Activated CD8-positive, alpha-beta T cell treated with anti-CD3 and anti-CD28 coated beads, Interleukin-2, amount 10 ng/mL, durations not matched to agents 7 days and 5 days (primary cell): ENCODE data around the gene DNAJB14. TPM values are rescaled to one million over a fixed set of nuclear protein-coding genes. Genes with fewer than 3 reads are reported as not detected.

Source experiments
- ATAC-seq: fragments of 150-1000 bp; cut with Tn5 transposase; one replicate; pipeline ENCODE4 v1.10.0; 2021; ENCODE audit warnings: moderate library complexity
- CTCF ChIA-PET: fragments of 350-600 bp; sonication (Branson Sonifier 250); formaldehyde crosslinking; loops from one replicate; lab custom pipeline; 2021; ENCODE audit warnings: antibody characterized with exemption; lab: Charles Lee
- POLR2A ChIA-PET: fragments of 350-600 bp; sonication (Branson Sonifier 250); formaldehyde crosslinking; loops from one replicate; lab custom pipeline; 2021; ENCODE audit warnings: antibody characterized with exemption; lab: Charles Lee
- DNase-seq: peaks from one replicate; pipeline ENCODE4 v3.0.0-alpha.2; 2020
- H3K27ac Mint-ChIP-seq: one replicate; pipeline ENCODE4 v1.8.0; 2021; ENCODE audit warnings: mild to moderate bottlenecking, mixed read lengths
- H3K27me3 Mint-ChIP-seq: one replicate; pipeline ENCODE4 v1.8.0; 2021; ENCODE audit warnings: low read depth, mixed read lengths
- H3K36me3 Mint-ChIP-seq: one replicate; pipeline ENCODE4 v1.8.0; 2021; ENCODE audit warnings: low read depth, mixed read lengths
- H3K4me1 Mint-ChIP-seq: one replicate; pipeline ENCODE4 v1.8.0; 2021; ENCODE audit warnings: low read depth, mixed read lengths
- H3K4me3 Mint-ChIP-seq: one replicate; pipeline ENCODE4 v1.8.0; 2021; ENCODE audit warnings: mild to moderate bottlenecking, mixed read lengths
- H3K9me3 Mint-ChIP-seq: one replicate; pipeline ENCODE4 v1.8.0; 2022; ENCODE audit warnings: mixed read lengths; ENCODE audit not compliant: insufficient read depth
- total RNA-seq, 2 experiments: library from RNA; stranded (reverse); gene quantifications; one replicate each; pipeline ENCODE4 v1.2.3, GENCODE V29; 2021

Gene DNAJB14
- total RNA-seq, 2 experiments from 2014 or later: 52.7 to 54.6 TPM

DNA sequence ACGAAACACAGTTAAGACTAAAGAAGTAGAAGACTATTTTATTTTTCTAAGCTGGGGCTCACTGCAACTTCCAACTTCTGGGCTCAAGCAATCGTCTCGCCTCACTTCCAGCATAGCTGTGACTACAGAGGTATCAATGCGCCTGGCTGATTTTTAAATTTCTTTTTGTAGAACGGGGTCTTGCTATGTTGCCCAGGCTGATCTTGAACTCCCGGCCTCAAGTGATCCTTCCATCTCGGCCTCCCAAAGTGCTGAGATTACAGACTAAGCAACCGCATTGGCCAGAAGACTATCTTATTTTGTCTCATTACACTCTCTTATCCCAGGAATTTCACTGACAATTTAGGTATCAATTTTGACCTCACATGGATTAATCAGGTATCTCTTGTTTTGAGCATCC, 53.4 kb downstream of the DNAJB14 start:
- ChIA-PET POLR2A (interaction anchor here (0.6 to 2.9 kb wide), 3 partner anchors 13 to 55 kb away, joined by 4 to 55 read pairs (median 6); partner anchors contain the start of genes DNAJB14 and H2AZ1), CTCF (interaction anchor here (1.1 to 2.7 kb wide), 3 partner anchors 8 to 85 kb away, joined by 4 to 8 read pairs (median 4); partner anchors contain the start of gene DNAJB14)
- H3K4me3 Mint-ChIP-seq: peak overlapping the region; percentile 96
- ATAC-seq (no peak), DNase-seq (no peak)
- H3K27me3 Mint-ChIP-seq: no peaks in the 10 kb centered on the region
- peaks cover 40% of the 10 kb centered on the region for H3K4me1 Mint-ChIP-seq
- peak overlapping the region; percentile 96 for H3K27ac Mint-ChIP-seq
- no peaks in the 10 kb centered on the region for H3K9me3 Mint-ChIP-seq
- peaks cover 22% of the 10 kb centered on the region for H3K36me3 Mint-ChIP-seq

DNA sequence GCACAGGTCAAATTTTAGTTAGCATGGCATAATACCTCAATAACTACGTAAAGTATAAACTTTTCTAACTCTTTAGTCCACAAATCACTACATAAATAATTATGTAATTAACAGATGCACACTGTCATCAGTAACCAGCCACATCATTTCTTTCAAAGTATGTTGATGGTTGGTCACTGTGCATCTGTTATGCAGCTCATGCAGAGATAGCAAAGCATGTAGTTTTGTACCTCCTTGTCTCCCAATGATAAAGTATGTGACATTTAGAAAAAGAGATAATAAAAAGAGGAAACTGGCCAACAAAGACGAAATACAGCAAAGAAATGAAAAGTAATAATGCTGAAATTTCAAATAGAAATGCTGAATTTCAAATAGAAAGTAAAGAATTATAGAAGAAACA, 55.1 kb downstream of the DNAJB14 start:
- Mint-ChIP-seq H3K27me3 (no peaks in the 10 kb centered on the region), H3K9me3 (no peaks in the 10 kb centered on the region), H3K4me1 (peaks cover 42% of the 10 kb centered on the region), H3K36me3 (peaks cover 26% of the 10 kb centered on the region), H3K27ac (no peak overlapping the region), H3K4me3 (no peak overlapping the region)
- DNase-seq (no peak), ATAC-seq (no peak)
- POLR2A ChIA-PET: no interaction called here
- CTCF ChIA-PET: interaction anchor here (1.2 to 2.4 kb wide), 2 partner anchors 79 to 80 kb away, joined by 4 to 11 read pairs; no protein-coding TSS in a partner anchor

GRCh38 chr4:99887837-99888236, 58.6 kb downstream of the DNAJB14 start:
- no peaks in the 10 kb centered on the region for H3K9me3 Mint-ChIP-seq
- H3K27me3 Mint-ChIP-seq: no peaks in the 10 kb centered on the region
- peaks cover 24% of the 10 kb centered on the region for H3K36me3 Mint-ChIP-seq
- ATAC-seq (no peak), DNase-seq (no peak)
- ChIA-PET POLR2A (no interaction called here), CTCF (no interaction called here)
- H3K4me1 Mint-ChIP-seq: peaks cover 20% of the 10 kb centered on the region
- no peak overlapping the region for H3K4me3 Mint-ChIP-seq
- no peak overlapping the region for H3K27ac Mint-ChIP-seq

DNA sequence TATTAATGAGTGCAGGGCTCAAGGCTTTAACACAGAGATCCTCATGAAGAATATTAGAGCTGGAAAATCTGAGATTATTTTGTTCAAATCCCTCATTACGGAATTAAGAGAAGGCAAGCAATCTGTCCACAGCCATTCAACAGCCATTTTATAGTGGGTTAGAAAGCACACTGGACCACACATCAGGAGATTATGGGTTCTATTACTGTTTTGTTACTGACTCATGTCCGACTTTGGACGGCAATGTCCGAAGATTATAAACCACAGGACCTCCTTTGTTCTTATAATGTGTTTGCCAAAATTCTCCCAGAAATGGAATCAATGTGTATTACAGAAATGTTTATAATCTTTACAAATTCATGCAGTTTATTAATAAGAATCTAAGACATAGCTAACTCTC, 60.3 kb downstream of the DNAJB14 start:
- ChIA-PET CTCF (interaction anchor here (0.7 to 3.1 kb wide), 7 partner anchors 26 to 78 kb away, joined by 3 to 57 read pairs (median 10); partner anchors contain the start of gene DAPP1), POLR2A (no interaction called here)
- ATAC-seq: no peak
- Mint-ChIP-seq H3K27me3 (no peaks in the 10 kb centered on the region), H3K4me3 (no peak overlapping the region), H3K36me3 (peaks cover 23% of the 10 kb centered on the region), H3K27ac (no peak overlapping the region), H3K9me3 (no peaks in the 10 kb centered on the region), H3K4me1 (peaks cover 11% of the 10 kb centered on the region)
- DNase-seq: no peak

DNA sequence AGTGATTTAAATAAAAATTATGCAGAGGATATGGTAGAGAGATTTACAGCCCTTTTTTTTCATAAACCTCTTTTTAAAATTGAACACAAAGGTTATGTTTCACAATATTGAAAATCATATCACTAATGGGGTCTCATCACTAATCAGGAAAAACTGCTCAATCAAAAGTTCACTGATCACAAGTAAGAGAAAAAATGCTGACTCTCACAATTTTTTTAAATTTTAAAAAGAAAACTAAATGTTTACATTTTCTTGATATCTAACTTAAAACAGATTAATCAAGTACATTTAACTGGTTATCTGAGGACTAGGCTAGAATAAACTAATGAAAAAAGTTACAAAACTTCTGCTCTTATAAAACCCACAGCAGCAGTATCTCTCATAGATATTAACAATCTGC, 60.7 kb downstream of the DNAJB14 start:
- DNase-seq (no peak), ATAC-seq (no peak)
- Mint-ChIP-seq H3K36me3 (peaks cover 27% of the 10 kb centered on the region), H3K9me3 (no peaks in the 10 kb centered on the region), H3K4me3 (no peak overlapping the region), H3K4me1 (peaks cover 7% of the 10 kb centered on the region), H3K27ac (no peak overlapping the region), H3K27me3 (no peaks in the 10 kb centered on the region)
- POLR2A ChIA-PET: interaction anchor here (0.6 kb wide), 1 partner anchor 56 kb away, joined by 3 read pairs; no protein-coding TSS in a partner anchor
- CTCF ChIA-PET: interaction anchor here (0.7 to 3.1 kb wide), 10 partner anchors 26 to 77 kb away, joined by 3 to 57 read pairs (median 6); partner anchors contain the start of gene DAPP1

- H3K36me3 Mint-ChIP-seq: peaks cover 32% of the 10 kb centered on the region
- H3K4me3 Mint-ChIP-seq: no peak overlapping the region
- ChIA-PET CTCF (interaction anchor here (0.7 to 3.1 kb wide), 20 partner anchors 8 to 325 kb away, joined by 3 to 57 read pairs (median 4); partner anchors contain the start of gene DAPP1), POLR2A (interaction anchor here (0.6 kb wide), 3 partner anchors 55 to 65 kb away, joined by 3 to 5 read pairs (median 3); no protein-coding TSS in a partner anchor)
- H3K4me1 Mint-ChIP-seq: peaks cover 7% of the 10 kb centered on the region
- no peak overlapping the region for H3K27ac Mint-ChIP-seq
- DNase-seq: peak; percentile 62
- H3K27me3 Mint-ChIP-seq: no peaks in the 10 kb centered on the region
- H3K9me3 Mint-ChIP-seq: no peaks in the 10 kb centered on the region
- no peak for ATAC-seq
Measured at GRCh38 chr4:99885063-99885664, 61.3 kb downstream of the DNAJB14 start.

- CTCF ChIA-PET: interaction anchor here (1.2 to 1.7 kb wide), 2 partner anchors 68 kb away, joined by 3 to 9 read pairs; no protein-coding TSS in a partner anchor
- Mint-ChIP-seq H3K27ac (no peak overlapping the region), H3K4me3 (no peak overlapping the region), H3K9me3 (no peaks in the 10 kb centered on the region), H3K27me3 (no peaks in the 10 kb centered on the region), H3K4me1 (no peaks in the 10 kb centered on the region), H3K36me3 (peaks cover 34% of the 10 kb centered on the region)
- POLR2A ChIA-PET: interaction anchor here (1.3 kb wide), 1 partner anchor 63 kb away, joined by 4 read pairs; the partner anchor contains the start of gene DAPP1
- ATAC-seq: no peak
- no peak for DNase-seq
Measured at GRCh38 chr4:99879458-99879857, 67.0 kb downstream of the DNAJB14 start.

DNA sequence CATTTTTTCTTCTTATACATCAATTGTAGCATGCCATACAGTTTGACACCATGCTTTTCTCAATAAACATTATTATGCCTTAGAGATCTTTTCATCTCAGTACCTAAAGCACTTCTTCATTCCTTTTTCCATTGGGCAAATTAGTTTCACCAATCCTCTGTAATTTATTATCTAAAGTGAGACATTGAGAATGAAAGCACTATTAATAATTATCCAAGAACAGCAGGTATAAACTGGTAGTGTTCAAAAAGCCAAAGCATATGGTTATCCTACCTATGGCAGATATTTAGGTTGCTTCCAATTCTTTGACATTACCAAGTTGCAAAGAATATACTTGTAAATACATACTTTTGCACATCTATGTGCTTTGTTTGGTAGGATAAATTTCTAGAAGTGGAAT, 67.8 kb downstream of the DNAJB14 start:
- Mint-ChIP-seq H3K9me3 (no peaks in the 10 kb centered on the region), H3K27me3 (no peaks in the 10 kb centered on the region), H3K27ac (no peak overlapping the region), H3K4me1 (no peaks in the 10 kb centered on the region), H3K36me3 (peaks cover 33% of the 10 kb centered on the region), H3K4me3 (no peak overlapping the region)
- POLR2A ChIA-PET: no interaction called here
- DNase-seq (no peak), ATAC-seq (no peak)
- CTCF ChIA-PET: no interaction called here

- Mint-ChIP-seq H3K27ac (peak overlapping the region; percentile 4), H3K4me1 (no peaks in the 10 kb centered on the region), H3K27me3 (no peaks in the 10 kb centered on the region), H3K4me3 (no peak overlapping the region), H3K9me3 (no peaks in the 10 kb centered on the region), H3K36me3 (peaks cover 31% of the 10 kb centered on the region)
- no peak for DNase-seq
- no peak for ATAC-seq
- ChIA-PET CTCF (no interaction called here), POLR2A (no interaction called here)
Measured at GRCh38 chr4:99876946-99877345, 69.5 kb downstream of the DNAJB14 start.

DNA sequence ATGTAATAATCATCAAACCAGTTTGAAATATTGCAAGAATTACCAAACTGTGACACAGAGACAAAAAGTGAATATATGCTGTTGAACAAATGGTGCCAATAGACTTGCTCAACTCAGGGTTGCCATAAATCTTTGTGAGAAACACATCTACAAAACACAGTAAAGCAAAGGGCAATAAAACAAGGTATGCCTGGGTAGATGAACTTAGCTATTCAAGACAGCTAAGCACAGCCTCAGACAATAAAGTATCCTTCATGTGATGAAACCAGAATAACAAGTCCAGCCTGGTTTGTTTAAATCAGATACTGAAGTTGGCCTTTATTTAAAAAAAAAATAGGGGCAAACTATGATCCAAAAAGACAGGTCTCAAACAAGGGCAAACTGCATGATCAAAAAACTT, 71.3 kb downstream of the DNAJB14 start:
- no peak overlapping the region for H3K4me3 Mint-ChIP-seq
- H3K4me1 Mint-ChIP-seq: no peaks in the 10 kb centered on the region
- ChIA-PET CTCF (no interaction called here), POLR2A (no interaction called here)
- H3K9me3 Mint-ChIP-seq: no peaks in the 10 kb centered on the region
- H3K36me3 Mint-ChIP-seq: peaks cover 26% of the 10 kb centered on the region
- ATAC-seq (no peak), DNase-seq (no peak)
- H3K27me3 Mint-ChIP-seq: no peaks in the 10 kb centered on the region
- no peak overlapping the region for H3K27ac Mint-ChIP-seq

DNA sequence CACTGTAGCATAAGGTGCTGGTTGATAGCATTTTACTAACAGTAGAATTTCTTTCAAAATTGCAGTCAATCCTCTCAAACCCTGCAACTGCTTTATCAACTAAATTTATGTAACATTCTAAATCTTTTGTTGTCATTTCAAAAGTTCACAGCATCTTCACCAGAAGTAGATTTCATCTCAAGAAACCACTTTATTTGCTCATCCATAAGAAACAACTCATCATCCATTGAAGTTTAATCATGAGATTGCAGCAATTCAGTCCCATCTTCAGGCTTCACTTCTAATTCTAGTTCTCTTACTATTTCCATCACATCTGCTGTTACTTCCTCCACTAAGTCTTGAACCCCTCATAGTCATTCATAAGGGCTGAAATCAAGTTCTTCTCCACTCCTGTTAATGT, 73.8 kb downstream of the DNAJB14 start:
- ATAC-seq: no peak
- no peak for DNase-seq
- peaks cover 29% of the 10 kb centered on the region for H3K36me3 Mint-ChIP-seq
- no peaks in the 10 kb centered on the region for H3K9me3 Mint-ChIP-seq
- ChIA-PET CTCF (interaction anchor here (2.4 kb wide), 1 partner anchor 61 kb away, joined by 10 read pairs; no protein-coding TSS in a partner anchor), POLR2A (no interaction called here)
- no peaks in the 10 kb centered on the region for H3K4me1 Mint-ChIP-seq
- no peaks in the 10 kb centered on the region for H3K27me3 Mint-ChIP-seq
- no peak overlapping the region for H3K27ac Mint-ChIP-seq
- H3K4me3 Mint-ChIP-seq: no peak overlapping the region

GRCh38 chr4:99868126-99868596, 78.3 kb downstream of the DNAJB14 start:
- Mint-ChIP-seq H3K9me3 (no peaks in the 10 kb centered on the region), H3K4me3 (no peak overlapping the region), H3K27me3 (no peaks in the 10 kb centered on the region), H3K4me1 (no peaks in the 10 kb centered on the region), H3K27ac (no peak overlapping the region), H3K36me3 (peaks cover 40% of the 10 kb centered on the region)
- POLR2A ChIA-PET: no interaction called here
- CTCF ChIA-PET: no interaction called here
- DNase-seq (no peak), ATAC-seq (no peak)
